K562 (cell line): Measurements from ENCODE around the gene TCAP. TPM values are rescaled to one million over a fixed set of nuclear protein-coding genes. Genes with fewer than 3 reads are reported as not detected.

Source experiments
- ATAC-seq: fragments of 200-7000 bp; cut with Tn5 transposase; 3 replicates; pipeline ENCODE4 v1.9.1; 2020; ENCODE audit warnings: moderate library complexity
- BruUV-seq: library from RNA; stranded (reverse); fragments of 400-500 nt; replicated peaks from 2 replicates; lab custom pipeline; 2021; lab: Mats Ljungman, UMichigan
- CTCF ChIA-PET: fragments of 300-600 bp; formaldehyde crosslinking; extraction: SDS; loops from one replicate; lab custom pipeline; 2021; ENCODE audit warnings: low intra/inter-chr PET ratio; lab: Yijun Ruan, JAX
- POLR2A ChIA-PET: fragments of 300-600, 350-650 bp; sonication (Branson Sonifier 250); formaldehyde crosslinking; extraction: SDS; loops from one replicate; lab custom pipeline; 2021; ENCODE audit warnings: antibody characterized with exemption, inconsistent platforms; lab: Yijun Ruan, JAX
- DNase-seq, 4 experiments: peaks; one replicate each; pipeline versions ENCODE4 v3.0.0 to v3.0.0-alpha.2; 2011 to 2018; ENCODE audit warnings: low spot score in 3 of 4, mixed read lengths in 3 of 4; ENCODE audit errors: extremely low read depth in 1 of 4
- FAIRE-seq: peaks from 2 replicates; lab custom pipeline; 2011; peaks lifted over from hg19 to GRCh38; lab: Jason Lieb, UNC
- H2AFZ ChIP-seq: 2 replicates; pipeline ENCODE4 v1.6.0; 2011; ENCODE audit warnings: low read depth, low read length, control low read depth, inconsistent platforms
- H3K27ac ChIP-seq: fragments of 200-600 bp; 3 replicates; pipeline ENCODE4 v1.8.0; 2011; ENCODE audit warnings: low read depth, mild to moderate bottlenecking, control low read depth, inconsistent platforms, low read length, moderate library complexity, mixed read lengths; ENCODE audit errors: extremely low read depth
- H3K27me3 ChIP-seq, 2 experiments: fragments of 300-600 bp in 1 of 2; 2 replicates in 1 of 2; 3 replicates in 1 of 2; pipeline versions ENCODE4 v1.6.0 to v1.8.0; 2011; ENCODE audit warnings: inconsistent platforms in 2 of 2, low read length in 2 of 2, mild to moderate bottlenecking in 1 of 2, mixed read lengths in 1 of 2, moderate library complexity in 1 of 2; ENCODE audit not compliant: control insufficient read depth in 2 of 2, insufficient read depth in 2 of 2
- H3K36me3 ChIP-seq: fragments of 300-600 bp; 3 replicates; pipeline ENCODE4 v1.8.0; 2011; ENCODE audit warnings: mild to moderate bottlenecking, low read length, inconsistent platforms; ENCODE audit not compliant: control insufficient read depth, insufficient read depth
- H3K4me1 ChIP-seq, 2 experiments: fragments of 200-600 bp in 1 of 2; replicated peaks in 1 of 2; 2 replicates in 1 of 2; 3 replicates in 1 of 2; pipeline versions ENCODE4 v1.5.1 to v1.8.0; 2011; ENCODE audit warnings: inconsistent platforms in 2 of 2, low read length in 2 of 2, mild to moderate bottlenecking in 1 of 2, mixed read lengths in 1 of 2, moderate library complexity in 1 of 2; ENCODE audit not compliant: control insufficient read depth in 2 of 2, insufficient read depth in 2 of 2
- H3K4me2 ChIP-seq: 2 replicates; pipeline ENCODE4 v1.6.1; 2011; ENCODE audit warnings: low read length, control low read depth, inconsistent platforms, mixed read lengths; ENCODE audit not compliant: insufficient read depth
- H3K4me3 ChIP-seq: fragments of 200-600 bp; sonication (generic), shearing (Covaris generic); 2 replicates; pipeline ENCODE4 v1.5.1; 2016; ENCODE audit warnings: control low read depth, inconsistent platforms
- H3K79me2 ChIP-seq: fragments of 200-600 bp; 3 replicates; pipeline ENCODE4 v1.8.0; 2011; ENCODE audit warnings: low read length, inconsistent platforms; ENCODE audit not compliant: control insufficient read depth, insufficient read depth
- H3K9ac ChIP-seq, 2 experiments: 2 replicates each; pipeline versions ENCODE4 v1.6.0 to v1.6.1; 2011; ENCODE audit warnings: low read depth in 2 of 2, low read length in 2 of 2, control low read depth in 1 of 2, inconsistent platforms in 1 of 2, mild to moderate bottlenecking in 1 of 2, mixed read lengths in 1 of 2; ENCODE audit not compliant: insufficient read depth in 1 of 2
- H3K9me1 ChIP-seq: one replicate; pipeline ENCODE4 v1.6.0; 2011; ENCODE audit warnings: inconsistent platforms, mild to moderate bottlenecking, low read length, moderate library complexity; ENCODE audit not compliant: control insufficient read depth, insufficient read depth
- H3K9me3 ChIP-seq: replicated peaks from 2 replicates; pipeline ENCODE4 v1.5.1; 2011; ENCODE audit warnings: low read depth, low read length, inconsistent platforms; ENCODE audit not compliant: control insufficient read depth, insufficient read depth
- H4K20me1 ChIP-seq: replicated peaks from 2 replicates; pipeline ENCODE4 v1.6.1; 2011; ENCODE audit warnings: low read length, inconsistent platforms, mixed read lengths; ENCODE audit not compliant: control insufficient read depth, insufficient read depth
- CBX1 ChIP-seq: sonication (generic); IDR thresholded peaks from 2 replicates; pipeline ENCODE4 v1.6.1; 2016; ENCODE audit warnings: antibody characterized with exemption, low read depth, mild to moderate bottlenecking
- EP300 ChIP-seq: IDR thresholded peaks from 2 replicates; pipeline ENCODE4 v1.6.1; 2012; ENCODE audit warnings: low read length, improper control_type of control experiment
- FOSL1 ChIP-seq: fragments of 200-800 bp; sonication (Bioruptor generic); conservative IDR thresholded peaks from 2 replicates; pipeline ENCODE4 v1.6.1; 2016; ENCODE audit warnings: missing genetic modification characterization, missing compliant biosample characterization
- MAX ChIP-seq: sonication (generic); formaldehyde crosslinking; IDR thresholded peaks from 2 replicates; pipeline ENCODE4 v1.9.0; 2022; ENCODE audit warnings: mild to moderate bottlenecking, missing genetic modification reagents
- MED1 ChIP-seq: sonication (generic); formaldehyde crosslinking; IDR thresholded peaks from 2 replicates; pipeline ENCODE4 v1.8.1; 2023; ENCODE audit warnings: missing genetic modification reagents, borderline replicate concordance
- POLR2G ChIP-seq: fragments of 200-400 bp; formaldehyde crosslinking; IDR thresholded peaks from 2 replicates; pipeline ENCODE4 v1.6.1; 2017; ENCODE audit warnings: low read depth, mild to moderate bottlenecking, antibody characterized with exemption, low read length, moderate library complexity
- SAP30 ChIP-seq: fragments of 200-600 bp; sonication (generic); IDR thresholded peaks from 2 replicates; pipeline ENCODE4 v1.6.1; 2012; ENCODE audit warnings: borderline replicate concordance, low read depth, mild to moderate bottlenecking, moderate library complexity, low read length, control low read depth, inconsistent platforms; ENCODE audit not compliant: insufficient read depth, poor library complexity, severe bottlenecking
- SMAD3 ChIP-seq: fragments of 450-650 bp; formaldehyde crosslinking; conservative IDR thresholded peaks from 2 replicates; pipeline ENCODE4 v1.4.0; 2020; ENCODE audit warnings: mild to moderate bottlenecking
- SMARCB1 ChIP-seq: IDR thresholded peaks from 2 replicates; pipeline ENCODE4 v1.6.1; 2011; ENCODE audit warnings: improper control_type of control experiment, low read depth; ENCODE audit not compliant: insufficient read length
- ZNF384 ChIP-seq: IDR thresholded peaks from 2 replicates; pipeline ENCODE4 v1.6.1; 2012; ENCODE audit warnings: low read depth, low read length, improper control_type of control experiment
- WGBS: fragments of 100-300 bp; shearing (Covaris generic); methylation state at CpG from one replicate; pipeline ENCODE4 v1.1.6; 2016; ENCODE audit warnings: low coverage, mixed read lengths; ENCODE audit not compliant: insufficient coverage; ENCODE audit errors: missing lambda C conversion rate; 5-methylcytosine and 5-hydroxymethylcytosine counted together
- in situ Hi-C: fragments of 300-500 bp; cut with MboI; formaldehyde crosslinking; loops from 4 replicates; pipeline ENCODE4 v1.15.0; 2018; ENCODE audit warnings: inconsistent platforms, mixed read lengths
- intact Hi-C: fragments of 100-400 bp; cut with micrococcal nuclease; formaldehyde crosslinking; loops from 2 replicates; pipeline ENCODE4 v1.14.2; 2022
- polyA plus RNA-seq, 8 experiments: library from polyadenylated mRNA; depleted of rRNA in 4 of 8; stranded (reverse) in 5 of 8; unstranded in 3 of 8; fragments of >200 nt; fragmentation: Nextera tagmentation in 2 of 8; fragmentation: Illumina TruSeq in 1 of 8; extraction: Ambion mirVana in 2 of 8; extraction: Trizol in 1 of 8; gene quantifications; 2 replicates each; pipeline versions ENCODE4 v1.2.1 to v1.2.3, GENCODE V29; 2011 to 2014; ENCODE audit warnings: inconsistent platforms in 1 of 8, missing spikeins in 1 of 8
- total RNA-seq, 7 experiments: library from RNA; depleted of rRNA in 6 of 7; stranded (reverse); fragments of >200 nt in 6 of 7; fragmentation: Illumina TruSeq in 2 of 7; extraction: Trizol in 2 of 7; gene quantifications; 2 replicates each; pipeline versions ENCODE4 v1.2.1 to v1.2.3, GENCODE V29; 2011 to 2021; ENCODE audit warnings: low replicate concordance in 1 of 7
- TF ChIP-seq, protein P1 (sequence below): IDR thresholded peaks from 2 replicates; pipeline ENCODE4 v1.6.1; 2016; ENCODE audit warnings: missing genetic modification characterization, missing compliant biosample characterization

Gene TCAP
- total and polyA plus RNA-seq, 9 of the 15 experiments (the other 6 are each of a cell fraction or from before 2014, with no cell fraction given): 0.33 to 1.4 (median 0.82) TPM; not detected in 2

DNA sequence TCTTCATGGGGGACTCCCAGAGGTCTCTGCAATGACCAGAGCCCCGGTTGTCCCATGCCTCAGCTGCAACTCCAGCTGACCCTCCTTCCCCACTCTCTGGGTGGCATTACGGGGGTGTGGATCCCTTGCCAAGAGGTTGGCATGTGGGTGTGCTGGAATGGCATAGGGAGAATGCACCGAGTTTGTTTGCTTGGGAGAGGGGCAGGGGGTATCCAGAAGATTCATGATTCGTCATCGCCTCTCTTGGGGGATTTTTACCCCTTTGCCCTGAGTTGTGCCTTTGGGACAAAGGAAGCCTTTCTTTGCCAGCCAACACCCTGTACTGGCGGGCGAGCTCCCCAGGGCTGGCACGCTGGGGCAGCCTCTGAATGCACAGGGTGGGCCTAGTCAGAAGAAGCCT lies 41.2 kb downstream of the TCAP start:
- Histone ChIP-seq H3K27me3 (peaks cover 0 to 5% of the 10 kb centered on the region in 2 experiments; a peak in 1 of 5 replicates), H3K36me3 (no peaks in the 10 kb centered on the region), H4K20me1 (no peaks in the 10 kb centered on the region; the same call in 1 of the 2 replicates), H3K4me2 (no peak overlapping the region), H3K79me2 (no peaks in the 10 kb centered on the region), H2AFZ (no peak overlapping the region)
- no peak for DNase-seq
- BruUV-seq: no TSS peak
- CTCF ChIA-PET: no interaction called here
- in situ Hi-C loops: no loop called here
- POLR2A ChIA-PET: interaction anchor here (0.7 kb wide), 1 partner anchor 23 kb away, joined by 5 read pairs; the partner anchor contains the start of gene MIEN1
- FAIRE-seq: no peak
- TF ChIP-seq ZNF384: no peak
- no peak for TF ChIP-seq SAP30
- no peak for TF ChIP-seq EP300
- TF ChIP-seq, protein P1, sequence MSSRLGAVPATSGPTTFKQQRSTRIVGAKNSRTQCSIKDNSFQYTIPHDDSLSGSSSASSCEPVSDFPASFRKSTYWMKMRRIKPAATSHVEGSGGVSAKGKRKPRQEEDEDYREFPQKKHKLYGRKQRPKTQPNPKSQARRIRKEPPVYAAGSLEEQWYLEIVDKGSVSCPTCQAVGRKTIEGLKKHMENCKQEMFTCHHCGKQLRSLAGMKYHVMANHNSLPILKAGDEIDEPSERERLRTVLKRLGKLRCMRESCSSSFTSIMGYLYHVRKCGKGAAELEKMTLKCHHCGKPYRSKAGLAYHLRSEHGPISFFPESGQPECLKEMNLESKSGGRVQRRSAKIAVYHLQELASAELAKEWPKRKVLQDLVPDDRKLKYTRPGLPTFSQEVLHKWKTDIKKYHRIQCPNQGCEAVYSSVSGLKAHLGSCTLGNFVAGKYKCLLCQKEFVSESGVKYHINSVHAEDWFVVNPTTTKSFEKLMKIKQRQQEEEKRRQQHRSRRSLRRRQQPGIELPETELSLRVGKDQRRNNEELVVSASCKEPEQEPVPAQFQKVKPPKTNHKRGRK (tag): no peak
- no peak for TF ChIP-seq MAX
- no peak for TF ChIP-seq CBX1
- TF ChIP-seq MED1 (CRISPR knock-in tag): no peak
- no peak for TF ChIP-seq SMARCB1
- TF ChIP-seq SMAD3 (CRISPR knock-in tag): no peak
- TF ChIP-seq POLR2G: no peak
- no peak for TF ChIP-seq FOSL1 (tag)
- TF ChIP-seq, all 486 proteins: peak for 0
- H3K4me3 ChIP-seq: no peak overlapping the region
- H3K9ac ChIP-seq: no peak overlapping the region; a peak in 1 of 4 replicates
- WGBS: 18% methylated on average over 8 of the region's 8 CpGs
- intact Hi-C loops: no loop called here
- H3K4me1 ChIP-seq: peaks cover 0 to 25% of the 10 kb centered on the region in 2 experiments; a peak in 3 of 5 replicates
- no peak for ATAC-seq
- no peaks in the 10 kb centered on the region for H3K9me3 ChIP-seq
- no peaks in the 10 kb centered on the region for H3K9me1 ChIP-seq
- H3K27ac ChIP-seq: no peak overlapping the region
